ENCODE data around the gene RBM4. TPM values are rescaled to one million over a fixed set of nuclear protein-coding genes. Genes with fewer than 3 reads are reported as not detected.

RBM4 gene
- total and polyA plus RNA-seq, 2 of the 13 experiments (the other 11 are each of a cell fraction or from before 2014, with no cell fraction given), result 126 to 136 TPM

DNA sequence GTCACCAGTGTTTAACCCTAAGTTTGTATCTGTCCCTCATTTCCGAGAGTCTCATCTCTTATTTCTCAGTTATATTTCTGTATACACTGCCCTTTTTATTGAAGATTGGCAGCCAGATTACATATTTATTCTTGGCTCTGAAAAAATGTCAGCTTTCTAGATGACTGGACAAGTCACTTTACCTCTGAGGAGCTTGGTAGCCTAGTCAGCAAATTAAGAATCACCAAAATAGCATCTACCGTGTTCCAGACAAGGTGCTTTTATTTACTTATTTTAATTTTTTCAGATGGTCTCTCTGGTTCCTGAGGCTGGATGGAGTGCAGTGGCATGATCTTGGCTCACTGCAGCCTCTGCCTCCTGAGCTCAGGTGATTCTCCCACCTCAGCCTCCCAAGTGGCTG is 5.6 kb upstream of the RBM4 start:
- Histone ChIP-seq H3K79me2 (ENCODE audit: insufficient read depth, low read length) (peaks cover 79% of the 10 kb centered on the region), H4K20me1 (ENCODE audit: insufficient read depth, low read length) (peaks cover 8% of the 10 kb centered on the region; the same call in 1 of the 2 replicates)
- DNase-seq (ENCODE audit: low spot score), result no peak

GRCh38 chr11:66636411-66636810 is 2.1 kb upstream of the RBM4 start:
- no peak for DNase-seq (ENCODE audit: low spot score)
- no peaks in the 10 kb centered on the region for H3K9me3 ChIP-seq (ENCODE audit: low read length)
- peaks cover 43% of the 10 kb centered on the region for H3K4me1 ChIP-seq (ENCODE audit: insufficient read depth, low read length)
- FAIRE-seq, result no peak
- no peak overlapping the region for H3K9ac ChIP-seq (ENCODE audit: insufficient read depth, low read depth, low read length)
- CTCF ChIA-PET (ENCODE audit: low intra/inter-chr PET ratio, low total read pairs), result no interaction called here
- peaks cover 3 to 11% of the 10 kb centered on the region in 2 experiments; a peak in 2 of 5 replicates for H3K36me3 ChIP-seq (replicated peaks in 1 of 2; ENCODE audit: control insufficient read depth in 1 of 2, insufficient read depth in 2 of 2, low read length in 2 of 2)
- in situ Hi-C loops (cut with HindIII; ENCODE audit: extremely low pct_ligation_motif_present, low pct_unique_long_range_greater_than_20kb) (no loop called here), intact Hi-C loops (cut with micrococcal nuclease; ENCODE audit: unreplicated experiment) (no loop called here)
- 97% methylated on average over 3 of the region's 3 CpGs for WGBS (ENCODE audit: low lambda C conversion rate)
- no peak for ATAC-seq
- no peaks in the 10 kb centered on the region; a peak in 1 of 5 replicates for H3K27me3 ChIP-seq (ENCODE audit: control insufficient read depth in 1 of 2, insufficient read depth in 2 of 2, low read length in 2 of 2)
- POLR2A ChIA-PET, result interaction anchor here (1.1 to 10.0 kb wide), 3 partner anchors 15 to 44 kb away, joined by 3 to 211 read pairs (median 52); partner anchors contain the start of genes CCDC87, CCS, RBM14 and RBM4B
- H4K20me1 ChIP-seq (ENCODE audit: insufficient read depth, low read length), result peaks cover 36% of the 10 kb centered on the region
- H3K4me2 ChIP-seq (ENCODE audit: low read depth, low read length), result no peak overlapping the region
- no peak overlapping the region for H3K4me3 ChIP-seq (replicated peaks in 1 of 3; ENCODE audit: insufficient read depth in 1 of 3, low read depth in 2 of 3, low read length in 3 of 3)
- H3K27ac ChIP-seq (ENCODE audit: extremely low read length, insufficient read depth, low read length), result peak overlapping the region; percentile 19
- H2AFZ ChIP-seq (ENCODE audit: low read length), result no peak overlapping the region
- no TSS peak for BruUV-seq (replicated peaks)
- H3K79me2 ChIP-seq (ENCODE audit: insufficient read depth, low read length), result peaks cover 80% of the 10 kb centered on the region
- TF ChIP-seq HNF1B (CRISPR knock-in tag; IDR thresholded peaks at IDR 0.05), result no peak
- no peak for TF ChIP-seq NFIC (IDR thresholded peaks at IDR 0.05; ENCODE audit: low read length)
- no peak for TF ChIP-seq NFYB (CRISPR knock-in tag; IDR thresholded peaks at IDR 0.05)
- TF ChIP-seq TIGD3 (CRISPR knock-in tag; IDR thresholded peaks at IDR 0.05; ENCODE audit: borderline replicate concordance), result no peak
- TF ChIP-seq ZNF776 (CRISPR knock-in tag; IDR thresholded peaks at IDR 0.05), result no peak
- TF ChIP-seq PBX2 (CRISPR knock-in tag; IDR thresholded peaks at IDR 0.05), result no peak
- TF ChIP-seq PPARG (CRISPR knock-in tag; conservative IDR thresholded peaks at IDR 0.05), result no peak
- no peak for TF ChIP-seq ZNF710 (CRISPR knock-in tag; IDR thresholded peaks at IDR 0.05; ENCODE audit: borderline replicate concordance)
- no peak for TF ChIP-seq SNAI1 (CRISPR knock-in tag; IDR thresholded peaks at IDR 0.05; ENCODE audit: borderline replicate concordance)
- TF ChIP-seq ZSCAN25 (CRISPR knock-in tag; IDR thresholded peaks at IDR 0.05), result no peak
- TF ChIP-seq ZFP37 (CRISPR knock-in tag; IDR thresholded peaks at IDR 0.05; ENCODE audit: borderline replicate concordance), result no peak

More for the DNA sequence above, 5.6 kb upstream of the RBM4 start:
- Histone ChIP-seq H3K36me3 (replicated peaks in 1 of 2; ENCODE audit: control insufficient read depth in 1 of 2, insufficient read depth in 2 of 2, low read length in 2 of 2) (peaks cover 9 to 20% of the 10 kb centered on the region in 2 experiments), H3K4me1 (ENCODE audit: insufficient read depth, low read length) (peaks cover 18% of the 10 kb centered on the region), H3K4me2 (ENCODE audit: low read depth, low read length) (no peak overlapping the region), H3K27me3 (ENCODE audit: control insufficient read depth in 1 of 2, insufficient read depth in 2 of 2, low read length in 2 of 2) (no peaks in the 10 kb centered on the region), H3K27ac (ENCODE audit: extremely low read length, insufficient read depth, low read length) (no peak overlapping the region), H3K9me3 (ENCODE audit: low read length) (no peaks in the 10 kb centered on the region), H2AFZ (ENCODE audit: low read length) (no peak overlapping the region), H3K9ac (ENCODE audit: insufficient read depth, low read depth, low read length) (no peak overlapping the region), H3K4me3 (replicated peaks in 1 of 3; ENCODE audit: insufficient read depth in 1 of 3, low read depth in 2 of 3, low read length in 3 of 3) (no peak overlapping the region)
- no peak for ATAC-seq
- in situ Hi-C loops (cut with HindIII; ENCODE audit: extremely low pct_ligation_motif_present, low pct_unique_long_range_greater_than_20kb) (no loop called here), intact Hi-C loops (cut with micrococcal nuclease; ENCODE audit: unreplicated experiment) (no loop called here)
- no TSS peak for BruUV-seq (replicated peaks)
- CTCF ChIA-PET (ENCODE audit: low intra/inter-chr PET ratio, low total read pairs), result no interaction called here
- POLR2A ChIA-PET, result interaction anchor here (10.0 kb wide), 1 partner anchor 12 kb away, joined by 211 read pairs; the partner anchor contains the start of gene RBM14
- TF ChIP-seq RCOR2 (CRISPR knock-in tag; IDR thresholded peaks at IDR 0.05) (no peak), MAFF (IDR thresholded peaks at IDR 0.05; ENCODE audit: low read depth, low read length) (peak; percentile 39; the same call in 1 of the 2 replicates), MAFK (conservative IDR thresholded peaks at IDR 0.05 in 1 of 2, IDR thresholded peaks at IDR 0.05 in 1 of 2; ENCODE audit: low read length in 2 of 2) (peak; percentile 33 to 73; a peak in 2 of 4 replicates)
- FAIRE-seq, result no peak
- WGBS (ENCODE audit: low lambda C conversion rate), result 94% methylated on average over 2 of the region's 2 CpGs

Measured in HepG2 (cell line).